Activated naive CD4-positive, alpha-beta T cell treated with anti-CD3 and anti-CD28 coated beads for 36 hours (primary cell): Measurements from ENCODE around the gene SH3TC1. TPM values are rescaled to one million over a fixed set of nuclear protein-coding genes. Genes with fewer than 3 reads are reported as not detected.

Experiments
- CTCF ChIA-PET: fragments of 350-600 bp; sonication (Branson Sonifier 250); formaldehyde crosslinking; loops from one replicate; lab custom pipeline; 2021; ENCODE audit warnings: antibody characterized with exemption; lab: Charles Lee
- DNase-seq: peaks from one replicate; pipeline ENCODE4 v3.0.0-alpha.2; 2020
- H3K27ac Mint-ChIP-seq: one replicate; pipeline ENCODE4 v1.8.0; 2021; ENCODE audit warnings: mild to moderate bottlenecking, mixed read lengths
- H3K27me3 Mint-ChIP-seq: one replicate; pipeline ENCODE4 v1.8.0; 2021; ENCODE audit warnings: low read depth, mixed read lengths
- H3K36me3 Mint-ChIP-seq: one replicate; pipeline ENCODE4 v1.8.0; 2021; ENCODE audit warnings: low read depth, mixed read lengths
- H3K4me1 Mint-ChIP-seq: one replicate; pipeline ENCODE4 v1.8.0; 2021; ENCODE audit warnings: low read depth, mixed read lengths
- H3K4me3 Mint-ChIP-seq: one replicate; pipeline ENCODE4 v1.8.0; 2021; ENCODE audit warnings: mild to moderate bottlenecking, moderate library complexity, mixed read lengths
- H3K9me3 Mint-ChIP-seq: one replicate; pipeline ENCODE4 v1.8.0; 2021; ENCODE audit warnings: mixed read lengths
- intact Hi-C: fragments of 100-400 bp; cut with micrococcal nuclease; formaldehyde crosslinking; loops from one replicate; pipeline ENCODE4 v1.15.1; 2023
- total RNA-seq, 2 experiments: library from RNA; stranded (reverse); gene quantifications; one replicate each; pipeline ENCODE4 v1.2.3, GENCODE V29; 2021

The SH3TC1 gene
- total RNA-seq, 2 experiments from 2014 or later, result 17.9 to 23.6 TPM

GRCh38 chr4:8278421-8279287 is 79.6 kb downstream of the SH3TC1 start:
- H3K4me1 Mint-ChIP-seq, result no peaks in the 10 kb centered on the region

GRCh38 chr4:8279321-8280157 is 80.4 kb downstream of the SH3TC1 start:
- Mint-ChIP-seq H3K4me3 (no peak overlapping the region), H3K27me3 (no peaks in the 10 kb centered on the region), H3K36me3 (no peaks in the 10 kb centered on the region), H3K27ac (no peak overlapping the region), H3K9me3 (no peaks in the 10 kb centered on the region), H3K4me1 (no peaks in the 10 kb centered on the region)
- intact Hi-C loops, result no loop called here
- CTCF ChIA-PET, result no interaction called here
- no peak for DNase-seq

More at GRCh38 chr4:8278421-8279287, 79.6 kb downstream of the SH3TC1 start:
- no peak for DNase-seq
- no peaks in the 10 kb centered on the region for H3K36me3 Mint-ChIP-seq
- H3K27ac Mint-ChIP-seq, result no peak overlapping the region
- H3K9me3 Mint-ChIP-seq, result no peaks in the 10 kb centered on the region
- intact Hi-C loops, result no loop called here
- H3K4me3 Mint-ChIP-seq, result no peak overlapping the region
- CTCF ChIA-PET, result no interaction called here
- no peaks in the 10 kb centered on the region for H3K27me3 Mint-ChIP-seq

- H3K4me1 Mint-ChIP-seq, result no peaks in the 10 kb centered on the region
- no peak overlapping the region for H3K4me3 Mint-ChIP-seq
- H3K27ac Mint-ChIP-seq, result no peak overlapping the region
- H3K36me3 Mint-ChIP-seq, result no peaks in the 10 kb centered on the region
- intact Hi-C loops, result no loop called here
- H3K9me3 Mint-ChIP-seq, result no peaks in the 10 kb centered on the region
- no peak for DNase-seq
- no peaks in the 10 kb centered on the region for H3K27me3 Mint-ChIP-seq
- CTCF ChIA-PET, result no interaction called here
These were observed 81.2 kb downstream of the SH3TC1 start for GRCh38 chr4:8280158-8280875.

- no peak overlapping the region for H3K4me3 Mint-ChIP-seq
- intact Hi-C loops, result no loop called here
- DNase-seq, result no peak
- CTCF ChIA-PET, result no interaction called here
- no peaks in the 10 kb centered on the region for H3K4me1 Mint-ChIP-seq
- no peaks in the 10 kb centered on the region for H3K36me3 Mint-ChIP-seq
- no peak overlapping the region for H3K27ac Mint-ChIP-seq
- H3K9me3 Mint-ChIP-seq, result no peaks in the 10 kb centered on the region
- no peaks in the 10 kb centered on the region for H3K27me3 Mint-ChIP-seq
These were observed 81.9 kb downstream of the SH3TC1 start for GRCh38 chr4:8280876-8281440.

- intact Hi-C loops, result no loop called here
- Mint-ChIP-seq H3K4me1 (no peaks in the 10 kb centered on the region), H3K4me3 (no peak overlapping the region), H3K27ac (no peak overlapping the region), H3K9me3 (no peaks in the 10 kb centered on the region), H3K27me3 (no peaks in the 10 kb centered on the region), H3K36me3 (no peaks in the 10 kb centered on the region)
- CTCF ChIA-PET, result no interaction called here
- no peak for DNase-seq
These were observed 82.5 kb downstream of the SH3TC1 start for GRCh38 chr4:8281519-8282133.

- Mint-ChIP-seq H3K36me3 (no peaks in the 10 kb centered on the region), H3K9me3 (no peaks in the 10 kb centered on the region), H3K27me3 (no peaks in the 10 kb centered on the region), H3K27ac (no peak overlapping the region), H3K4me3 (no peak overlapping the region), H3K4me1 (no peaks in the 10 kb centered on the region)
- CTCF ChIA-PET, result no interaction called here
- intact Hi-C loops, result no loop called here
- no peak for DNase-seq
These were observed 83.1 kb downstream of the SH3TC1 start for GRCh38 chr4:8282134-8282641.

GRCh38 chr4:8282742-8283141 is 83.7 kb downstream of the SH3TC1 start:
- Mint-ChIP-seq H3K9me3 (no peaks in the 10 kb centered on the region), H3K4me3 (no peak overlapping the region), H3K4me1 (no peaks in the 10 kb centered on the region), H3K36me3 (no peaks in the 10 kb centered on the region), H3K27me3 (no peaks in the 10 kb centered on the region), H3K27ac (no peak overlapping the region)
- intact Hi-C loops, result no loop called here
- no peak for DNase-seq
- CTCF ChIA-PET, result no interaction called here

GRCh38 chr4:8283161-8283560 is 84.1 kb downstream of the SH3TC1 start:
- H3K4me1 Mint-ChIP-seq, result no peaks in the 10 kb centered on the region
- no peaks in the 10 kb centered on the region for H3K27me3 Mint-ChIP-seq
- no peaks in the 10 kb centered on the region for H3K9me3 Mint-ChIP-seq
- no peaks in the 10 kb centered on the region for H3K36me3 Mint-ChIP-seq
- H3K4me3 Mint-ChIP-seq, result no peak overlapping the region
- intact Hi-C loops, result no loop called here
- CTCF ChIA-PET, result no interaction called here
- H3K27ac Mint-ChIP-seq, result no peak overlapping the region
- no peak for DNase-seq

- intact Hi-C loops, result no loop called here
- no peak overlapping the region for H3K4me3 Mint-ChIP-seq
- no peak for DNase-seq
- CTCF ChIA-PET, result no interaction called here
- H3K27me3 Mint-ChIP-seq, result no peaks in the 10 kb centered on the region
- no peaks in the 10 kb centered on the region for H3K36me3 Mint-ChIP-seq
- no peaks in the 10 kb centered on the region for H3K4me1 Mint-ChIP-seq
- H3K9me3 Mint-ChIP-seq, result no peaks in the 10 kb centered on the region
- H3K27ac Mint-ChIP-seq, result no peak overlapping the region
These were observed 84.6 kb downstream of the SH3TC1 start for GRCh38 chr4:8283631-8284121.

GRCh38 chr4:8284391-8284790 is 85.3 kb downstream of the SH3TC1 start:
- no peaks in the 10 kb centered on the region for H3K27me3 Mint-ChIP-seq
- no peak overlapping the region for H3K4me3 Mint-ChIP-seq
- H3K4me1 Mint-ChIP-seq, result no peaks in the 10 kb centered on the region
- intact Hi-C loops, result no loop called here
- H3K9me3 Mint-ChIP-seq, result no peaks in the 10 kb centered on the region
- no peak overlapping the region for H3K27ac Mint-ChIP-seq
- no peaks in the 10 kb centered on the region for H3K36me3 Mint-ChIP-seq
- no peak for DNase-seq
- CTCF ChIA-PET, result no interaction called here

- Mint-ChIP-seq H3K27ac (no peak overlapping the region), H3K36me3 (no peaks in the 10 kb centered on the region), H3K9me3 (no peaks in the 10 kb centered on the region), H3K4me1 (no peaks in the 10 kb centered on the region), H3K27me3 (no peaks in the 10 kb centered on the region), H3K4me3 (no peak overlapping the region)
- CTCF ChIA-PET, result no interaction called here
- intact Hi-C loops, result no loop called here
- no peak for DNase-seq
These were observed 86.3 kb downstream of the SH3TC1 start for GRCh38 chr4:8285143-8285975.
